ENCODE data around the gene C2CD4A.
A peak's percentile ranks its signal among the peaks of the same experiment; 100 is the strongest.

The C2CD4A gene

GRCh38 chr15:62060113-62060895, 6.5 kb upstream of the C2CD4A start, which contains the start of gene VPS13C:
TSS of gene VPS13C (minus strand) at chr15:62060447. CDS start at chr15:62060374, 73 bp downstream.
- peak; percentile 84 to 87 for DNase-seq

- DNase-seq, result no peak
Observed at GRCh38 chr15:62060896-62061280, 5.9 kb upstream of the C2CD4A start.

GRCh38 chr15:62063825-62064635, 2.7 kb upstream of the C2CD4A start:
- DNase-seq, result no peak

- DNase-seq, result peak; percentile 9 to 19
Observed at GRCh38 chr15:62067448-62068044, 769 bp downstream of the C2CD4A start.

- DNase-seq, result peak; percentile 6
Observed at GRCh38 chr15:62068071-62068809, 1.5 kb downstream of the C2CD4A start.

- no peak for DNase-seq
Observed at GRCh38 chr15:62068810-62069167, 2.0 kb downstream of the C2CD4A start.

GRCh38 chr15:62069551-62069950, 2.8 kb downstream of the C2CD4A start:
- no peak for DNase-seq

- DNase-seq, result no peak
Observed at GRCh38 chr15:62071711-62072308, 5.0 kb downstream of the C2CD4A start.

GRCh38 chr15:62075595-62076277, 9.0 kb downstream of the C2CD4A start:
- no peak for DNase-seq

GRCh38 chr15:62079594-62079993, 12.8 kb downstream of the C2CD4A start:
- DNase-seq, result no peak

GRCh38 chr15:62083194-62084154, 16.7 kb downstream of the C2CD4A start:
- no peak for DNase-seq

- DNase-seq, result no peak
Observed at GRCh38 chr15:62085740-62086139, 19.0 kb downstream of the C2CD4A start.

GRCh38 chr15:62087671-62088352, 21.0 kb downstream of the C2CD4A start:
- no peak for DNase-seq

GRCh38 chr15:62088353-62088693, 21.5 kb downstream of the C2CD4A start:
- DNase-seq, result no peak

- no peak for DNase-seq
Observed at GRCh38 chr15:62089616-62090015, 22.8 kb downstream of the C2CD4A start.

GRCh38 chr15:62090988-62091387, 24.2 kb downstream of the C2CD4A start:
- no peak for DNase-seq

GRCh38 chr15:62093809-62094208, 27.0 kb downstream of the C2CD4A start:
- DNase-seq, result no peak

GRCh38 chr15:62094388-62094787, 27.6 kb downstream of the C2CD4A start:
- DNase-seq, result no peak

GRCh38 chr15:62099094-62099601, 32.4 kb downstream of the C2CD4A start:
- no peak for DNase-seq

GRCh38 chr15:62103431-62103830, 36.7 kb downstream of the C2CD4A start:
- DNase-seq, result no peak
